SKM-1 treated with dmso at 0.1 percent for 144 hours (cell line): ENCODE data around the gene SLC16A12.
"Not testable (repeated sequence)": the region's sequence is repeated elsewhere in the genome, so short reads cannot be mapped to it uniquely, and the experiment has no call there.

Source experiments
- DNase-seq: peaks from one replicate; lab custom pipeline; 2025; ENCODE audit not compliant: unreplicated experiment; lab: John Stamatoyannopoulos, UW

Gene SLC16A12

DNA sequence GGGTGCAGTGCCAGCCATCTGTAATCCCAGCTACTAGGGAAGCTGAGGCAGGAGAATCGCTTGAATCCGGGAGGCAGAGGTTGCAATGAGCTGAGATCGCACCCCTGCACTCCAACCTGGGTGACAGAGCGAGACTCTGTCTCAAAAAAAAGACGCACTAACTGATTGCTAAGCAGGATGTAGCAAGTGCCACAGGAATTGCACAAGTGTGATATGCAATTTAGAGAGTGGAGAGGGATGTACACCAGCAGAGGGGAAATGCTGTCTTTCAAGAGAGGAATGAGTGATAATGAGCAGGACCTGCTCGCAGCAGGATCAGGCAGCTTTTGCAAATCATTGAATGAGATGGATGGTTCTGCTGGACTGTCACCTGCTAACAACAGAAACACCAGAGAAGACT is 13.3 kb upstream of the SLC16A12 start:
- peak; percentile 75 for DNase-seq

DNA sequence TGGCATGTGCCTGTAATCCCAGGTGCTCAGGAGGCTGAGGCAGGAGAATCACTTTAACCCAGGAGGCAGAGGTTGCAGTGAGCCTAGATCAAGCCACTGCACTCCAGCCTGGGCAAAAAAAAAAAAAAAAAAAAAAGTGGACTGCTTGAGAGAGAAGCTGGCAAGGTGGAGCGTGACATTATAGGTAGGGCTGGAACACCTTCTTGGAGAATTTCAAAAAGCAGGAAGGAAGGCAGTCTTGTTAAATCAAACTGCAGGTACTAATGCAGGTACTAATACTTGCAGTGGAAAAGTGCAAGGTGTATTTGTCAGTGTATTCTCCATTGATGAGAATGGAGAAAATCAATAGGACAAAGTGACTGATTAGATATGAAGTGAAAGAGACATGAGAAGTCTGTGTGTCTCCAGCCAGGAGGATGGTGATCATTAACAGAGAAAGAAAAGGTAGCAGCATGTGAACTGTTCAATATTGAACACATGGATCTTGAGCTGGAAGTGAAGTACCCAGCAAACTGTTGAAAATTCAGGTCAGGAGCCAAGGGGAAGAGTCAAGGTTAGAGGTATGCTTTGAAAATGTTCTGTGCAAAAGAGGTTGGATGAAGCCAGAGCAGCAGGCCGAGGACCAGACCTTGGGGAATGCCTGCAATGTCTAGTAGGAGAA is 12.6 kb upstream of the SLC16A12 start:
- DNase-seq, result no peak

- not testable (repeated sequence) for DNase-seq
These were observed 11.3 kb upstream of the SLC16A12 start for GRCh38 chr10:89546651-89547050.

DNA sequence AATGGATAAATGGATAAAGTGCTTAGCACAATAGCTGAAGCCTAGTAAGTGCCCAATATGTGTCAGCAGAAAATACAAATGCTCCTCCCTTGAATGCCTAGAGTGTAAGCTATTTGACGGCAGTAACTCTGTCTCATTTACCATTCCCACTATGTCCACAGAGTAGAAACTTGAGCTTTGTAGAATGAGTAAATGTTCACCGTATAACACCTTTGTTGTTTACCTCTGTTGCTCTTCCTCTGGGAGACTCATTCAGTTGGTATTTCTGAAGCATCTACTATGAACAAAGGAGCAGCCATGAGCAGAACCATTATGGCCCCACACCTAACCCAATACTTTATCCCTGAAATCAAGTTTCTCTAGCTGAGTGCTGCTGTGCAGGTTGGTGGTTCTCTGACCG is 8.4 kb upstream of the SLC16A12 start:
- no peak for DNase-seq

GRCh38 chr10:89540420-89540949 is 5.1 kb upstream of the SLC16A12 start:
- DNase-seq, result no peak

- no peak for DNase-seq
These were observed 2.0 kb upstream of the SLC16A12 start for GRCh38 chr10:89537364-89537763.

- DNase-seq, result no peak
These were observed 590 bp upstream of the SLC16A12 start for GRCh38 chr10:89536013-89536354.

- no peak for DNase-seq
These were observed 598 bp downstream of the SLC16A12 start for GRCh38 chr10:89534826-89535166.

DNA sequence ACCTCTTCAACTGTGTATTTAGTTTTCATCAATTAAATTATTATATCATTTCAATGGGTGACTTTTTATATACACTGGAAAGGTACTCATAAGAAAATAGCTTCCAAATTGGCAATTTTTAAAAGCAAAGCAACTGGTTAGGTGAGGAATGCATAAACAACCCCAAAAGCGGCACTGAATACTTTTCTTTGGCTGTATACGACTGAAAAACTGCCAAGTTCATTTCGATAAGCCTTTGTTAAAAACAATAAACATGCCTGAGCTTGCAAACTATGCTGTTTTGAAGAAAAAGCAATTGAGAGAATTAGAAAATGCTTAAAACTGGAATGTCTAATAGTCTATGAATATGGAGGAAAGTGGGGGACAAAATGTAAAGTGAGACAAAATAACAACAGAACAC is 2.9 kb downstream of the SLC16A12 start:
- DNase-seq, result no peak

DNA sequence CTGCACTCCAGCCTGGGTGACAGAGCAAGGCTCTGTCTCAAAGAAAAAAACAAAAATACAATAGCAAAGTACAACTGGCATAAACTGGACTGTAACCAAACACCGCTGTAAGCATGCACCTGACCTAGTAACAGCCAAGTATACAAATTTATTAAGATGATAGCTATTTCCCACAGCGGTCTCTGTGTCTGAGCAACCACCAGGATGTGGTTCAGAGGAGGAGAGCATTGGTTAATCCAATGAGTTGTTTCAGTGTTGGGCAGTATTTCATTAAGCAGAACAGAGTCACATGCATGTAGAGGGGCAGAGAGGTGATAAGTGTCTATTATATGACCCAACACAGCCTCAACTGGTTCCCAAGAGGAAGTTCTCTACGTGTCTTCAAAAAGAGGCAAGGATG is 4.0 kb downstream of the SLC16A12 start:
- no peak for DNase-seq

DNA sequence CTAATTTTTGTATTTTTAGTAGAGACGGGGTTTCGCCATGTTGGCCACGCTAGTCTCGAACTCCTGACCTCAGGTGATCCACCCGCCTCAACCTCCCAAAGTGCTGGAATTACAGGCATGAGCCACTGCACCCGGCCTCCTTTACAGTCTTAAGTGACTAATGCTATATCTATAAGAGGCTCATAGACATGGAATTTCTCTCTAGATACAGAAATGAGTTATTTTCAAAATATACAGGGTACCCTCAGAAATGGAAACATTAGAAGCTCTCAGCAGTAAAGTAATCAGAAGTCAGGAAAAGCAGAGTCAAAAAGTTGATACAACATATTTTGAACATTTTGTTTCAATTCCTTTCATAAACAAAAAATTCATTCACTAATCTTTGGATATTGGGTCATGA is 5.7 kb downstream of the SLC16A12 start:
- not testable (repeated sequence) for DNase-seq

DNA sequence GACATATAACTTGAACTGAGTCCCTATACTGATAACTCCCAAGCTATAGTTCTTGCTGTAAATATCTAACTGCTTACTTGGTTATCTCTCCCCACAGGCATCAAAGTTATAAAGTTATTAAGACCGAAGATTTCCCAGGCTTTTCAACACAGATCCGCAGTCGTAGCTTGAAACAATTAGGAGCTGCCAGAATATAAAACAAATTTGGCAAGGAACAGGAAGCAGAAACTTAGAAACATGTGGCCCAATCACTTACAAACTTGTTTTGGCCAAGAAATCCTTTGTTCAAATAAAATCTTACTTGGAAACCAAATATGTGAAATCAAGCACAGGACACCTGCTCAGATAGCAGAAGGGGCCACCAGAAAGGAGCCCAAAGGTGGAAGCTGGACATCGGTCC is 9.0 kb downstream of the SLC16A12 start:
- no peak for DNase-seq

DNA sequence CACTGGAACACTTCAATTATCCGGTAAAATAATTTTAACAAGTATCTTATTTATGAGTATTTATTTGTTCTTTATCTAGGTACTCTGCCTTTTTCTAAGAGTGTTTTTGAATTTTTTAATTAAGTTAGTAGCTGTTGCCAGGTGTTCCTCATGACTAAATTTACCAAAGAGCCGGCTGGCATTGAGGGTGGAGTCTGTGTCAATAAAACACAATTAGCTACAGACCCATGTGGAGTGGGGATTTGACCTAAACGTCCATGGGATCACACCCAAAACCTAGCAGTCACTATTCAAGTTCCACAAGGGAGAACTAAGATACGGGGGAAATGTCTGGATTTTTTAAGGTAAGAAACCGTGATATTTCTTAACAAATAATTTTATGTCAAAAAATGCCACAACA is 9.8 kb downstream of the SLC16A12 start:
- DNase-seq, result no peak

GRCh38 chr10:89524279-89524678 is 11.1 kb downstream of the SLC16A12 start:
- no peak for DNase-seq

GRCh38 chr10:89523274-89523673 is 12.1 kb downstream of the SLC16A12 start:
- DNase-seq, result no peak

- no peak for DNase-seq
These were observed 12.9 kb downstream of the SLC16A12 start for GRCh38 chr10:89522463-89522862.

DNA sequence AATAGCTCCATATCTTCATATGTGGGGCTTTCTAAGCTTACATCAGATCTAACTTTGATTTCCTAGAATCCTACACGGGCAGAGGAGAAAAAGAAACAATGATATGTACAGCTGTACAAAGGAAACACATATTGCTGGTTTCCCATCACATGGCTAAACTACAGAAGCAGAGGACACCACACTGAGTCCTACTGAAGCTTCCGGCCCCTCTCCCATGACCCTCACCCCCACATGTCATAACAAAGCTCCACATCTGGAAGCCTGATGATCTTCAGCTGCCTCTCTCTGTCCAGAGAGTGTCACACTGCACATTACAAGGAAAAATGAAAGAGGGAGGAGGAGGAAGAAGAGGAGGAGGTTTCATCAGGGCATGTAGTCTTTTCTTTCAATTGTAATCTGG is 14.0 kb downstream of the SLC16A12 start:
- no peak for DNase-seq

DNA sequence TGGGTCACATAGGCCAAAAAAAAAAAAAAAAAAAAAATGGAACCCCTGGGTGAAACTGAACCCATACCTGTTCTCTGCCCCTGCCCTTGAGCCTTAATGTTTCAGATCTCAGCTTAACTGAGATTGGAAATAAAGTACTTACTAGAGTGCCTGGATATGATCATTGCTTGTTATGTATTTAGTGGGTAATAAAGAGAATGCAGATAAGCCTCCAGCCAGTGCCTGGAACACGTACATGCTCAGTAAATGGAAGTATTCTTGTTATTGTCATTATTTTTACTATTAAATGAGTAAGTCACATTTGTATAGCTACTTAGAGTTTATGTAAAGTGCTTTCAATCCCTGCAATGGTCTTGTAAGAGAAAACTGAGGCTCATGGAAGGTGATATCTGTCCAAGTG is 14.7 kb downstream of the SLC16A12 start:
- no peak for DNase-seq

DNA sequence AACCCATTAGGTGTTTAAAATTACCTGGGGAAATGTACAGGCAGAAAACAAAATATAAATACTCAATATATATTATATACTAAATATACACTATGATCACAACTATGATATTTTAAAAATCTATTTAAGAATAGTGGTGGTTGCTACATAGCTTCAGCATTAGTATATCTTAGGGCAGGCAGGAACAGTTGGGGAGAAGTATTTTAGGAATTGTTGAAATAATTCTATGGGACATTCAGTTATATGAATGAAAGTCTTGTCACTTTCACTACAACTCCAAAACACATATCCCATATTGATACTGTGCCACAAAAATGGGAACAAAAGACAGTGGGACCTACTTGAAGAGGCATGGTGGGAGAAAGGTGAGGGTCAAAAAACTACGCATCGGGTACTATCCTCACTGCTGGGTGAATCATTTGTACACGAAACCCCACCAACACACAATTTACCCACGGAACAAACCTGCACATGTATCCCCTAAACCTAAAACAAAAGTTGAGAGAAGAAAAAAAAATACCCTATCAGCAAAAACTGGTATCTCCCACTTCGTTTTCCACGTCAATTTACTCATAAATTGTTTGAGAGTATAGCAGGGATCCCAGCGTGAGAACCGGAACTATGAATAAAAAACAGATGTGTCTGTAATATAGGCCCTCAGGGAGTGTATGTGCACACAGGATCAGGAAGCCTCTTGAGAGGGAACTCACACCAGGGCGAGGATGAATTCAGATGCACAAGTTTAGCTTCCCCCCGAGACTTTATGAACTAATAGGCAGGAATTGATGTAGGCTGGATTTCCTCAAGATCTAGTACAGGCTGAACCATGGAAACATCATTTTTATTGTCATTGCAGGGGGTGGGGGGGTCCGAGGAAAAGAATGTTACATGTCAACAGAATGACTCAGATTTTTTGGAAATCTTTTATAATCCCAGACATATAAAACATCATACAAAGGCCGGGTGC is 16.2 kb downstream of the SLC16A12 start:
- no peak for DNase-seq

DNA sequence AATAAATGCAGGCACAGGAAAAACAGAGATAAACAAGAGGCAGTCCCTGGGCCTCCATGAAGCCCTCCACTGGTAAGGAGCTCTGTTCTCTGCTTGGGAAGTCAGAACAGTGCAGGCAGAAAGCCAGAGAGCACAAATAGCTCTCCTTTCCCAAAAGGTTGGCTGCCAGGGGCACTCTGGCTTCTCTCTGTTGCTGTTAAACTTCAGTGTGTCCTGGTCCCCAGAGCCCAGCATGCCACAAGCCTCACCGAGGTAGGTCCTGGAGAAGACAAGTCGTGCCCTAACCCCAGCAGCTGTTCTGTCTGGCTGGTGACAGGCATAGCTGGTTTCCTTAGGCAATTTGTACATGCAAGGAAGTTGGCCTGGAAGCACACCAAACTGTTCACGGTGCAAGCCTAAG is 17.3 kb downstream of the SLC16A12 start:
- DNase-seq, result no peak

DNA sequence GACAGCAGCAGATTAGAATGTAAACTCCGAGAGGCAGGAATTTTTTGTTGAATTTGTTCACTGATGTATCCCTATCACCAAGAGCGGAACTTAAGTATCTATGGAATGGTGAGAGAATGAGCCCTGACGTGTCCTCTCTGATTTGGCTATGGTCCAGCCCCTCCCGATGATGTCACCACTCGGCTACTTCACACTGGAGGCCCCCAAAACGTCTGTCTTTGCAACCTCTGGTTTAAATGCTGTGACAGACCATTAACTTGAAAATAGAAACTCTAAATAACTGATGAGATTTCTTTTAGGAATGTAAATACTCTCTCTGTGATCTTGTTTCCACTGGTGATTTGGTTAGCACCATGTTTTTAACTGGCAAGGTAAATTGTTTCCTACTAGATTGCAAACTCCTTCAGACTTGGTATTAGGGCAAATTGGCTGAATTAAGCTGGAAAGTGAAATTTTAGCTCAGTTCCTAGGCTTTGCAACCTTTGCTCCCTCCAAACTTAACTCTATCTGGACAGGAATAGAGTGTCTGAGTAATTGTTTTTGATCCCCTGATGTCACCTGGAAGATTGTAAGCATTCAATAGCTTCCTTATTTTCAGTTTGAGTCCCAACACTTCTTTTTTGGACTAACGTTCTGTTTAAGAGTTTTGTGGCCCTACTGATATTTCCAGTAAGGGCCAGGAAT is 19.1 kb downstream of the SLC16A12 start:
- DNase-seq, result no peak
